ENCODE results near the gene VPS18. TPM values are rescaled to one million over a fixed set of nuclear protein-coding genes. Genes with fewer than 3 reads are reported as not detected.

VPS18 gene
- total RNA-seq, 1 experiment from 2014 or later = 16.9 TPM

- TF ChIP-seq CBX3 (IDR thresholded peaks at IDR 0.05; ENCODE audit: low read depth) (peak; percentile 70), SIN3A (IDR thresholded peaks at IDR 0.05; ENCODE audit: low read depth) (peak; percentile 94), EGR1 (IDR thresholded peaks at IDR 0.05; ENCODE audit: low read depth) (peak; percentile 93), POLR2A (IDR thresholded peaks at IDR 0.05; ENCODE audit: borderline replicate concordance, extremely low read depth, insufficient read depth, insufficient read length) (peak; percentile 67)
Observed at GRCh38 chr15:40893733-40894680, at the start of gene VPS18 (continued).

GRCh38 chr15:40844696-40845030, 49.6 kb upstream of the VPS18 start:
- H3K4me3 ChIP-seq (replicated peaks in 1 of 2; ENCODE audit: low read depth in 1 of 2, low read length in 2 of 2) = peak overlapping the region; percentile 79 to 95
- H3K9me2 ChIP-seq (ENCODE audit: insufficient read depth) = no peaks in the 10 kb centered on the region
- peak overlapping the region; percentile 93 for H3K27ac ChIP-seq (ENCODE audit: low read depth, low read length)
- no peaks in the 10 kb centered on the region; the same call in 1 of the 2 replicates for H4K20me1 ChIP-seq (ENCODE audit: insufficient read depth)
- no peaks in the 10 kb centered on the region for H3K27me3 ChIP-seq (ENCODE audit: insufficient read depth, low read length)
- no peak for DNase-seq (ENCODE audit: low read depth, low spot score)
- peaks cover 37 to 50% of the 10 kb centered on the region in 2 experiments for H3K4me1 ChIP-seq (ENCODE audit: control insufficient read depth in 1 of 2, insufficient read depth in 2 of 2, low read length in 2 of 2)
- H3K9me3 ChIP-seq (ENCODE audit: control insufficient read depth in 1 of 2, insufficient read depth in 1 of 2, low read depth in 1 of 2, low read length in 2 of 2) = no peaks in the 10 kb centered on the region
- TF ChIP-seq CTCF (IDR thresholded peaks at IDR 0.05 in 2 of 3, conservative IDR thresholded peaks at IDR 0.05 in 1 of 3; ENCODE audit: borderline replicate concordance in 1 of 3, insufficient read depth in 1 of 3, low read depth in 2 of 3, low read length in 2 of 3) = no peak
- TF ChIP-seq SRF (IDR thresholded peaks at IDR 0.05; ENCODE audit: low read depth) = no peak
- no peak for TF ChIP-seq ZNF274 (IDR thresholded peaks at IDR 0.05; ENCODE audit: low read depth, low read length)
- TF ChIP-seq SIN3A (IDR thresholded peaks at IDR 0.05; ENCODE audit: low read depth) = no peak
- TF ChIP-seq FOSL1 (IDR thresholded peaks at IDR 0.05; ENCODE audit: low read depth) = no peak
- no peak for TF ChIP-seq REST (IDR thresholded peaks at IDR 0.05; ENCODE audit: low read depth)
- H2AFZ ChIP-seq (ENCODE audit: low read depth, low read length, poor library complexity, severe bottlenecking) = no peak overlapping the region
- intact Hi-C loops (cut with micrococcal nuclease) = loop anchor here (2.0 kb wide), 1 partner anchor 58 kb away; no protein-coding TSS in a partner anchor
- ChIA-PET CTCF (interaction anchor here (0.6 to 5.2 kb wide), 4 partner anchors 13 to 51 kb away, joined by 3 to 61 read pairs (median 5); partner anchors contain the start of gene VPS18), POLR2A (interaction anchor here (1.4 kb wide), 1 partner anchor 10 kb away, joined by 10 read pairs; no protein-coding TSS in a partner anchor), RAD21 (ENCODE audit: low non-redundant PET in 1 of 2, low total read pairs in 2 of 2, uncharacterized antibody in 2 of 2, unreplicated experiment in 2 of 2) (no interaction called here)
- peak overlapping the region; percentile 77 for H3K9ac ChIP-seq (ENCODE audit: low read length)
- ATAC-seq = no peak; the same call in 1 of the 2 replicates
- peak overlapping the region; percentile 99 for H3K4me2 ChIP-seq (ENCODE audit: low read length)
- H3K79me2 ChIP-seq (ENCODE audit: insufficient read depth, low read length) = peaks cover 57% of the 10 kb centered on the region
- no TSS peak for BruUV-seq (replicated peaks)
- peaks cover 5 to 9% of the 10 kb centered on the region in 2 experiments; a peak in 3 of 4 replicates for H3K36me3 ChIP-seq (ENCODE audit: control insufficient read depth in 1 of 2, insufficient read depth in 2 of 2, low read length in 2 of 2)

Data from HCT116 (cell line).